OCI-LY3 (cell line): ENCODE results near the gene LLGL1.

Experiments
- H2AFZ ChIP-seq: fragments of 200-600, 300-600 bp; shearing (Covaris generic); 2 replicates; pipeline ENCODE4 v1.6.0; 2014; ENCODE audit warnings: antibody characterized with exemption, low read depth, low read length
- H3K27ac ChIP-seq: fragments of 200-600, 300-600 bp; sonication (generic); 2 replicates; pipeline ENCODE4 v1.5.1; 2014; ENCODE audit warnings: mild to moderate bottlenecking, low read length, moderate library complexity, mixed read lengths
- H3K27me3 ChIP-seq: fragments of 200-600, 300-600 bp; sonication (generic); 2 replicates; pipeline ENCODE4 v1.6.1; 2014; ENCODE audit warnings: low read depth, low read length, mixed read lengths
- H3K36me3 ChIP-seq: fragments of 200-600, 300-600 bp; sonication (generic); replicated peaks from 2 replicates; pipeline ENCODE3; 2014; ENCODE audit warnings: low read depth, low read length, mixed read lengths
- H3K4me1 ChIP-seq: fragments of 300-600, 200-600 bp; sonication (generic); 2 replicates; pipeline ENCODE4 v1.6.1; 2014; ENCODE audit warnings: low read length, mixed read lengths
- H3K4me2 ChIP-seq: fragments of 200-600, 300-600 bp; sonication (generic); 2 replicates; pipeline ENCODE4 v1.6.1; 2014; ENCODE audit warnings: low read length, mixed read lengths
- H3K4me3 ChIP-seq: fragments of 300-600, 200-600 bp; sonication (generic); 2 replicates; pipeline ENCODE4 v1.5.1; 2014; ENCODE audit warnings: antibody characterized with exemption, mild to moderate bottlenecking, low read length, moderate library complexity
- H3K79me2 ChIP-seq: fragments of 300-600, 200-600 bp; shearing (Covaris generic); 2 replicates; pipeline ENCODE4 v1.6.1; 2014; ENCODE audit warnings: mild to moderate bottlenecking, low read length, mixed read lengths
- H3K9ac ChIP-seq: fragments of 300-600, 200-600 bp; shearing (Covaris generic); 2 replicates; pipeline ENCODE4 v1.6.0; 2014; ENCODE audit warnings: mild to moderate bottlenecking, low read length, moderate library complexity
- H3K9me3 ChIP-seq: fragments of 200-600, 300-600 bp; shearing (Covaris generic); 2 replicates; pipeline ENCODE4 v1.6.1; 2014; ENCODE audit warnings: low read length, mixed read lengths; ENCODE audit not compliant: insufficient read depth
- H4K20me1 ChIP-seq: fragments of 200-600, 300-600 bp; sonication (generic); 2 replicates; pipeline ENCODE4 v1.6.1; 2016; ENCODE audit warnings: low read length, mixed read lengths; ENCODE audit not compliant: insufficient read depth
- CTCF ChIP-seq: fragments of 200-600, 300-600 bp; sonication (generic); IDR thresholded peaks from 2 replicates; pipeline ENCODE4 v1.5.1; 2014; ENCODE audit warnings: antibody characterized with exemption, low read length, low read depth
- EZH2phosphoT487 ChIP-seq: fragments of 200-600 bp; shearing (Covaris generic); IDR thresholded peaks from 2 replicates; pipeline ENCODE4 v1.6.1; 2018; ENCODE audit warnings: antibody characterized with exemption, mixed run types, low read depth

Gene LLGL1

GRCh38 chr17:18241229-18241871 is 15.9 kb downstream of the LLGL1 start:
- Histone ChIP-seq H3K9ac (no peak overlapping the region), H4K20me1 (no peaks in the 10 kb centered on the region), H3K4me1 (no peaks in the 10 kb centered on the region), H3K79me2 (no peaks in the 10 kb centered on the region), H3K27me3 (no peaks in the 10 kb centered on the region), H2AFZ (no peak overlapping the region), H3K27ac (no peak overlapping the region), H3K4me3 (no peak overlapping the region), H3K36me3 (no peaks in the 10 kb centered on the region), H3K9me3 (no peaks in the 10 kb centered on the region), H3K4me2 (no peak overlapping the region)
- TF ChIP-seq EZH2phosphoT487 (no peak), CTCF (no peak)

GRCh38 chr17:18245038-18245776 is 19.8 kb downstream of the LLGL1 start:
- TF ChIP-seq CTCF (no peak), EZH2phosphoT487 (no peak)
- H2AFZ ChIP-seq, result no peak overlapping the region
- H3K36me3 ChIP-seq, result no peaks in the 10 kb centered on the region

GRCh38 chr17:18246109-18246725 is 20.8 kb downstream of the LLGL1 start:
- H3K4me3 ChIP-seq, result no peak overlapping the region

More at GRCh38 chr17:18245038-18245776, 19.8 kb downstream of the LLGL1 start:
- Histone ChIP-seq H3K4me3 (no peak overlapping the region), H3K4me1 (no peaks in the 10 kb centered on the region), H3K9ac (no peak overlapping the region), H3K27ac (no peak overlapping the region), H3K9me3 (no peaks in the 10 kb centered on the region), H4K20me1 (no peaks in the 10 kb centered on the region), H3K27me3 (no peaks in the 10 kb centered on the region), H3K79me2 (no peaks in the 10 kb centered on the region), H3K4me2 (no peak overlapping the region)

More at GRCh38 chr17:18246109-18246725, 20.8 kb downstream of the LLGL1 start:
- Histone ChIP-seq H3K4me1 (no peaks in the 10 kb centered on the region), H3K9ac (no peak overlapping the region), H3K27ac (no peak overlapping the region), H3K9me3 (no peaks in the 10 kb centered on the region), H3K27me3 (no peaks in the 10 kb centered on the region), H3K4me2 (no peak overlapping the region), H3K79me2 (no peaks in the 10 kb centered on the region), H4K20me1 (no peaks in the 10 kb centered on the region), H3K36me3 (no peaks in the 10 kb centered on the region), H2AFZ (no peak overlapping the region)
- no peak for TF ChIP-seq CTCF
- TF ChIP-seq EZH2phosphoT487, result no peak
